HepG2 (cell line): Measurements from ENCODE around the gene MKNK1. TPM values are rescaled to one million over a fixed set of nuclear protein-coding genes. Genes with fewer than 3 reads are reported as not detected.

ENCODE experiments used
- ATAC-seq: fragments of 200-7000 bp; cut with Tn5 transposase; 3 replicates; pipeline ENCODE4 v1.9.1; 2020; ENCODE audit warnings: mild to moderate bottlenecking, moderate library complexity
- BruUV-seq: library from RNA; stranded (reverse); fragments of 400-500 nt; replicated peaks from 2 replicates; lab custom pipeline; 2021; lab: Mats Ljungman, UMichigan
- CTCF ChIA-PET: fragments of 300-600 bp; formaldehyde crosslinking; extraction: SDS; loops from one replicate; lab custom pipeline; 2021; ENCODE audit warnings: low total read pairs, inconsistent platforms, low intra/inter-chr PET ratio; lab: Yijun Ruan, JAX
- POLR2A ChIA-PET: fragments of 350-600 bp; sonication (Branson Sonifier 250); formaldehyde crosslinking; loops from one replicate; lab custom pipeline; 2020; ENCODE audit warnings: antibody characterized with exemption, inconsistent platforms; lab: Yijun Ruan, JAX
- DNase-seq: peaks from one replicate; pipeline ENCODE4 v3.0.0-alpha.2; 2015; ENCODE audit warnings: low spot score
- FAIRE-seq: peaks from 3 replicates; lab custom pipeline; 2011; peaks lifted over from hg19 to GRCh38; lab: Jason Lieb, UNC
- H2AFZ ChIP-seq: one replicate; pipeline ENCODE4 v1.6.1; 2011; ENCODE audit warnings: low read length, inconsistent platforms
- H3K27ac ChIP-seq: fragments of 300-600 bp; 3 replicates; pipeline ENCODE4 v1.8.0; 2011; ENCODE audit warnings: mixed run types, mild to moderate bottlenecking, mixed read lengths, low read length, inconsistent platforms; ENCODE audit not compliant: insufficient read depth; ENCODE audit errors: extremely low read length
- H3K27me3 ChIP-seq, 2 experiments: fragments of 200-600 bp in 1 of 2; 2 replicates in 1 of 2; 3 replicates in 1 of 2; pipeline versions ENCODE4 v1.6.0 to v1.8.0; 2011; ENCODE audit warnings: low read length in 2 of 2, mild to moderate bottlenecking in 2 of 2, moderate library complexity in 2 of 2, inconsistent platforms in 1 of 2; ENCODE audit not compliant: insufficient read depth in 2 of 2, control insufficient read depth in 1 of 2
- H3K36me3 ChIP-seq, 2 experiments: fragments of 200-600 bp in 1 of 2; replicated peaks in 1 of 2; 2 replicates in 1 of 2; 3 replicates in 1 of 2; pipeline versions ENCODE4 v1.5.1 to v1.8.0; 2011; ENCODE audit warnings: low read length in 2 of 2, inconsistent platforms in 1 of 2; ENCODE audit not compliant: insufficient read depth in 2 of 2, control insufficient read depth in 1 of 2
- H3K4me1 ChIP-seq: 2 replicates; pipeline ENCODE4 v1.5.1; 2012; ENCODE audit warnings: low read length, inconsistent platforms; ENCODE audit not compliant: insufficient read depth
- H3K4me2 ChIP-seq: 2 replicates; pipeline ENCODE4 v1.6.0; 2011; ENCODE audit warnings: low read depth, low read length, inconsistent platforms
- H3K4me3 ChIP-seq, 3 experiments: fragments of 200-600 bp in 1 of 3; sonication (generic), shearing (Covaris generic) in 1 of 3; replicated peaks in 1 of 3; 2 replicates each; pipeline ENCODE4 v1.5.1; 2011 to 2016; ENCODE audit warnings: low read length in 3 of 3, inconsistent platforms in 2 of 3, low read depth in 2 of 3, mild to moderate bottlenecking in 2 of 3, control low read depth in 1 of 3, mixed read lengths in 1 of 3; ENCODE audit not compliant: insufficient read depth in 1 of 3
- H3K79me2 ChIP-seq: one replicate; pipeline ENCODE4 v1.6.1; 2011; ENCODE audit warnings: low read length, inconsistent platforms; ENCODE audit not compliant: insufficient read depth
- H3K9ac ChIP-seq: 2 replicates; pipeline ENCODE4 v1.6.0; 2011; ENCODE audit warnings: mild to moderate bottlenecking, low read depth, low read length, inconsistent platforms; ENCODE audit not compliant: insufficient read depth
- H3K9me3 ChIP-seq: 2 replicates; pipeline ENCODE4 v1.5.1; 2012; ENCODE audit warnings: mild to moderate bottlenecking, low read length
- H4K20me1 ChIP-seq: 2 replicates; pipeline ENCODE4 v1.6.0; 2011; ENCODE audit warnings: inconsistent platforms, mild to moderate bottlenecking, low read length, moderate library complexity; ENCODE audit not compliant: insufficient read depth
- MEIS1 ChIP-seq: sonication (generic); formaldehyde crosslinking; IDR thresholded peaks from 2 replicates; pipeline ENCODE4 v1.9.0; 2021; ENCODE audit warnings: mild to moderate bottlenecking, missing genetic modification reagents, moderate library complexity, borderline replicate concordance
- STAT5B ChIP-seq: sonication (generic); formaldehyde crosslinking; IDR thresholded peaks from 2 replicates; pipeline ENCODE4 v1.4.0; 2020; ENCODE audit warnings: missing genetic modification reagents
- TAF15 ChIP-seq: fragments of 200-400 bp; formaldehyde crosslinking; IDR thresholded peaks from one replicate; pipeline ENCODE4 v1.6.1; 2018; ENCODE audit warnings: mild to moderate bottlenecking, low read depth, low read length; ENCODE audit not compliant: poor library complexity, severe bottlenecking
- ZKSCAN1 ChIP-seq: fragments of 150-350 bp; IDR thresholded peaks from 2 replicates; pipeline ENCODE4 v1.6.1; 2014; ENCODE audit warnings: low read length
- ZNF24 ChIP-seq: fragments of 450-650 bp; IDR thresholded peaks from 2 replicates; pipeline ENCODE4 v1.6.1; 2017; ENCODE audit warnings: antibody characterized with exemption, mild to moderate bottlenecking
- ZNF335 ChIP-seq: sonication (generic); formaldehyde crosslinking; IDR thresholded peaks from 2 replicates; pipeline ENCODE4 v1.4.0; 2020; ENCODE audit warnings: missing genetic modification reagents
- WGBS: methylation state at CpG from one replicate; pipeline ENCODE4 v1.1.6; 2017; ENCODE audit warnings: low lambda C conversion rate; 5-methylcytosine and 5-hydroxymethylcytosine counted together
- in situ Hi-C: cut with HindIII; loops from 2 replicates; pipeline ENCODE4 v1.10.0; 2017; ENCODE audit warnings: low pct_unique_long_range_greater_than_20kb; ENCODE audit not compliant: extremely low pct_ligation_motif_present
- intact Hi-C: fragments of 100-400 bp; cut with micrococcal nuclease; formaldehyde crosslinking; loops from one replicate; pipeline ENCODE4 v1.10.0; 2022; ENCODE audit not compliant: unreplicated experiment
- polyA plus RNA-seq, 8 experiments: library from polyadenylated mRNA; depleted of rRNA in 3 of 8; stranded (reverse) in 7 of 8; unstranded in 1 of 8; fragments of >200 nt; fragmentation: Illumina TruSeq in 4 of 8; extraction: Trizol in 4 of 8; gene quantifications; 2 replicates each; pipeline versions ENCODE4 v1.2.1 to v1.2.3, GENCODE V29; 2011 to 2016; ENCODE audit warnings: low read depth in 4 of 8, missing spikeins in 1 of 8, mixed read lengths in 1 of 8; ENCODE audit not compliant: insufficient read depth in 1 of 8
- total RNA-seq, 5 experiments: library from RNA; depleted of rRNA; stranded (reverse); fragments of >200 nt; fragmentation: Illumina TruSeq; extraction: Trizol; gene quantifications; 2 replicates each; pipeline ENCODE4 v1.2.3, GENCODE V29; 2016; ENCODE audit warnings: low read depth in 1 of 5
- TF ChIP-seq, protein P1 (sequence below): sonication (generic); formaldehyde crosslinking; IDR thresholded peaks from 2 replicates; pipeline ENCODE4 v1.4.0; 2020; ENCODE audit warnings: low read depth, missing genetic modification reagents
- TF ChIP-seq, protein P2 (sequence below): sonication (generic); formaldehyde crosslinking; IDR thresholded peaks from 2 replicates; pipeline ENCODE4 v1.4.0; 2020; ENCODE audit warnings: mild to moderate bottlenecking, low read depth, missing genetic modification reagents

Gene MKNK1
- total and polyA plus RNA-seq, 2 of the 13 experiments (the other 11 are each of a cell fraction or from before 2014, with no cell fraction given): 18.5 to 24.1 TPM

DNA sequence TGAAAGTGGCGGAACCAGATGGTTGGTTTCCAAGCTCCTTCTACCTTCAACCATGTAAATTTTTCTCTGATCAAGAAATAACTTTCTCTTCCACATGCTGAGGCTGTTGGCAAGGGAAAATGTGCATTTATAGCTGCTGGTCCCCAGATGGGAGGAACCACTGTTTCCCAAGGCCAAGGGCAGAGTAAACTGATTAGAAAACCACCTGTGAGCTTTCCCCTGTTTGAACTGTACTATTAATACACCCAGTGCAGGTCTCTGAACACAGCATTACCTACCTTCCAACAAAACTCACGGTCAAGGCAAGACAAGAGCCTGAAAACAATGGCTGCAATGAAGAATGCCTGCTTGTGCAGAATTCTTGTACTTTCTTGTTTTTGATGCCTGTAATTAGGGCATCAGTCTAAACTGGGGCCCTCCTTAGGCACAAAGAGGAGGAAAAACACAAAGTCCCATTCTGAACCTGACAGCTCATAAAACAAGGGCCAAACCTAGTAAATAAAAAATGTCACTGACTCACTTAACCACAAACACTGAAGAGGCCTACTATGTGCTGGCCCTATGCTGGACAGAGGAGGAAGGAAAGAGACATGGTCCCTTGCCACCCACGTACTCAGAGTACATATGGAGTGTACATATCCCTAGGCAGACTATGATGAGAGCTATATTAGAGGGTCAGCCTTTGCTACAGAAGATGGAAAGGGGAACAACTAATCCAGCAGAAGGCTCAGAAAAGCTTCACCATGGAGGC is 2.6 kb downstream of the MKNK1 start (continued):
- TF ChIP-seq ZKSCAN1: peak; percentile 73; the same call in 1 of the 2 replicates
- no peak for TF ChIP-seq ZNF24
- TF ChIP-seq, protein P1, sequence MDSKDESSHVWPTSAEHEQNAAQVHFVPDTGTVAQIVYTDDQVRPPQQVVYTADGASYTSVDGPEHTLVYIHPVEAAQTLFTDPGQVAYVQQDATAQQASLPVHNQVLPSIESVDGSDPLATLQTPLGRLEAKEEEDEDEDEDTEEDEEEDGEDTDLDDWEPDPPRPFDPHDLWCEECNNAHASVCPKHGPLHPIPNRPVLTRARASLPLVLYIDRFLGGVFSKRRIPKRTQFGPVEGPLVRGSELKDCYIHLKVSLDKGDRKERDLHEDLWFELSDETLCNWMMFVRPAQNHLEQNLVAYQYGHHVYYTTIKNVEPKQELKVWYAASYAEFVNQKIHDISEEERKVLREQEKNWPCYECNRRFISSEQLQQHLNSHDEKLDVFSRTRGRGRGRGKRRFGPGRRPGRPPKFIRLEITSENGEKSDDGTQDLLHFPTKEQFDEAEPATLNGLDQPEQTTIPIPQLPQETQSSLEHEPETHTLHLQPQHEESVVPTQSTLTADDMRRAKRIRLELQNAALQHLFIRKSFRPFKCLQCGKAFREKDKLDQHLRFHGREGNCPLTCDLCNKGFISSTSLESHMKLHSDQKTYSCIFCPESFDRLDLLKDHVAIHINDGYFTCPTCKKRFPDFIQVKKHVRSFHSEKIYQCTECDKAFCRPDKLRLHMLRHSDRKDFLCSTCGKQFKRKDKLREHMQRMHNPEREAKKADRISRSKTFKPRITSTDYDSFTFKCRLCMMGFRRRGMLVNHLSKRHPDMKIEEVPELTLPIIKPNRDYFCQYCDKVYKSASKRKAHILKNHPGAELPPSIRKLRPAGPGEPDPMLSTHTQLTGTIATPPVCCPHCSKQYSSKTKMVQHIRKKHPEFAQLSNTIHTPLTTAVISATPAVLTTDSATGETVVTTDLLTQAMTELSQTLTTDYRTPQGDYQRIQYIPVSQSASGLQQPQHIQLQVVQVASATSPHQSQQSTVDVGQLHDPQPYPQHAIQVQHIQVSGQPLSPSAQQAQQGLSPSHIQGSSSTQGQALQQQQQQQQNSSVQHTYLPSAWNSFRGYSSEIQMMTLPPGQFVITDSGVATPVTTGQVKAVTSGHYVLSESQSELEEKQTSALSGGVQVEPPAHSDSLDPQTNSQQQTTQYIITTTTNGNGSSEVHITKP (CRISPR knock-in tag): peak; percentile 38; the same call in 1 of the 2 replicates
- TF ChIP-seq MEIS1: no peak

DNA sequence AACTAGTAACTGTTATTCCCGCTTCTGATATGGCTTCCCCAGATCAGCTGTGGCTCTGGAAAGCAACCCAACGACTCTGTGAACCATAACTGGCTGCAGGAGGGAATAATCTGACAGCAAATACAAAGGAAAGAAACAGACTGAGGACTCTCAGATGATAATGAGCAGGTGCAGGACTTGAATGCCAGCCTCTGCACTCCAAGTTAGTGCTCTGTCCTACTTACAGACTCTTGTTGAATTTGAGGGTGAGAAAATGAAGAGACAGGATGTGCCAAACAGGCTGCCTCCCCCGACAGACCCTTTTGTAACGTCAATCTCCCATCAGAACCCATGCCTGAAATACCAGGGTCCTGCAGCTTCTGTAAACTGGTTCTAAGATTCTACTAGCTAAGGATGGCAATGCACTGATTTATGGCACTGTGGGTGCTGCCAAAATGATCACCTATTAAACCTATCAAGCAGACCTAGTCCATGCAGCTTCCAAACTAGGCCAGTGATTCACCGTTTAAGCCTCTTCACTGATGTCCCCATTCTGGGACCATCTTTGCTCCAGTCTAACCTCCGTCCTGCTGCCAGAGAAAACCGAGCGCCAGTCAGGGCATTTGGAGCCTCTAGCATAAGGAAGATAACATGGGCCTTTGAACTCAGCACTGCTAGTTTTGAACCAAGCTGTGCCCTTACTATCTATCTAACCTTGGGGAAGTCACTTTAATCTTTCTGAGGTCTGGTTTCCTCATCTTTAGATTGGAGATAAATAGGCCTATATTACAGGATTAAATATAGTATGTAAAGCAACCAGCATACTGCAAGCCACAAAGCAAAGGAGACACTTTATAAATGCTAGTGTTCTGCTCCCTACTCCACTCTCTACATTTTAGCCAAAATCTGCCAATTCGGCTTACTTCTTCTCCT is 4.8 kb downstream of the MKNK1 start:
- ChIA-PET CTCF (no interaction called here), POLR2A (no interaction called here)
- FAIRE-seq: no peak
- intact Hi-C loops: no loop called here
- H3K4me2 ChIP-seq: no peak overlapping the region
- peaks cover 31% of the 10 kb centered on the region for H3K4me1 ChIP-seq
- no peaks in the 10 kb centered on the region for H3K27me3 ChIP-seq
- H3K27ac ChIP-seq: no peak overlapping the region
- no peak overlapping the region for H3K4me3 ChIP-seq
- no peak for ATAC-seq
- BruUV-seq: no TSS peak
- no peaks in the 10 kb centered on the region for H3K9me3 ChIP-seq
- H3K79me2 ChIP-seq: peaks cover 7% of the 10 kb centered on the region
- H4K20me1 ChIP-seq: no peaks in the 10 kb centered on the region
- no peak overlapping the region for H3K9ac ChIP-seq
- WGBS: 95% methylated on average over 9 of the region's 9 CpGs
- in situ Hi-C loops: no loop called here
- no peak overlapping the region for H2AFZ ChIP-seq
- no peaks in the 10 kb centered on the region; a peak in 1 of 5 replicates for H3K36me3 ChIP-seq
- DNase-seq: no peak
- TF ChIP-seq STAT5B (CRISPR knock-in tag) (no peak), TAF15 (no peak), ZNF335 (CRISPR knock-in tag) (no peak)
- TF ChIP-seq, protein P2, sequence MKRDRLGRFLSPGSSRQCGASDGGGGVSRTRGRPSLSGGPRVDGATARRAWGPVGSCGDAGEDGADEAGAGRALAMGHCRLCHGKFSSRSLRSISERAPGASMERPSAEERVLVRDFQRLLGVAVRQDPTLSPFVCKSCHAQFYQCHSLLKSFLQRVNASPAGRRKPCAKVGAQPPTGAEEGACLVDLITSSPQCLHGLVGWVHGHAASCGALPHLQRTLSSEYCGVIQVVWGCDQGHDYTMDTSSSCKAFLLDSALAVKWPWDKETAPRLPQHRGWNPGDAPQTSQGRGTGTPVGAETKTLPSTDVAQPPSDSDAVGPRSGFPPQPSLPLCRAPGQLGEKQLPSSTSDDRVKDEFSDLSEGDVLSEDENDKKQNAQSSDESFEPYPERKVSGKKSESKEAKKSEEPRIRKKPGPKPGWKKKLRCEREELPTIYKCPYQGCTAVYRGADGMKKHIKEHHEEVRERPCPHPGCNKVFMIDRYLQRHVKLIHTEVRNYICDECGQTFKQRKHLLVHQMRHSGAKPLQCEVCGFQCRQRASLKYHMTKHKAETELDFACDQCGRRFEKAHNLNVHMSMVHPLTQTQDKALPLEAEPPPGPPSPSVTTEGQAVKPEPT (CRISPR knock-in tag): no peak
